Measurements from ENCODE around the gene CFAP54.
A peak's percentile ranks its signal among the peaks of the same experiment; 100 is the strongest.
"Not testable (repeated sequence)": the region's sequence is repeated elsewhere in the genome, so short reads cannot be mapped to it uniquely, and the experiment has no call there.

CFAP54 gene

GRCh38 chr12:96677363-96677762 lies 188.0 kb downstream of the CFAP54 start:
- DNase-seq: no peak
- intact Hi-C loops (cut with DNase I): no loop called here

GRCh38 chr12:96687719-96688118 lies 198.3 kb downstream of the CFAP54 start:
- intact Hi-C loops (cut with DNase I): no loop called here
- no peak for DNase-seq

- no peak for DNase-seq
- intact Hi-C loops (cut with DNase I): no loop called here
These were observed 209.1 kb downstream of the CFAP54 start for GRCh38 chr12:96698521-96698920.

- intact Hi-C loops (cut with DNase I): no loop called here
- no peak for DNase-seq
These were observed 209.6 kb downstream of the CFAP54 start for GRCh38 chr12:96698965-96699364.

- DNase-seq: no peak
- intact Hi-C loops (cut with DNase I): no loop called here
These were observed 212.5 kb downstream of the CFAP54 start for GRCh38 chr12:96701856-96702255.

- intact Hi-C loops (cut with DNase I): no loop called here
- no peak for DNase-seq
These were observed 220.9 kb downstream of the CFAP54 start for GRCh38 chr12:96710127-96710745.

- DNase-seq: no peak
- intact Hi-C loops (cut with DNase I): no loop called here
These were observed 222.0 kb downstream of the CFAP54 start for GRCh38 chr12:96711364-96711763.

- intact Hi-C loops (cut with DNase I): no loop called here
These were observed 224.8 kb downstream of the CFAP54 start for GRCh38 chr12:96714199-96714598.

GRCh38 chr12:96719660-96720362 lies 230.4 kb downstream of the CFAP54 start:
- intact Hi-C loops (cut with DNase I): no loop called here
- DNase-seq: peak in 1 of 42 donors; percentile 5

More at GRCh38 chr12:96714199-96714598, 224.8 kb downstream of the CFAP54 start:
- DNase-seq: no peak

GRCh38 chr12:96720363-96720705 lies 231.0 kb downstream of the CFAP54 start:
- peak in 3 of 42 donors; percentile 4 to 45 (median 16) for DNase-seq
- intact Hi-C loops (cut with DNase I): no loop called here

GRCh38 chr12:96729466-96729865 lies 240.1 kb downstream of the CFAP54 start:
- intact Hi-C loops (cut with DNase I); DNase-seq: not testable (repeated sequence)

GRCh38 chr12:96729886-96730285 lies 240.5 kb downstream of the CFAP54 start:
- intact Hi-C loops (cut with DNase I): no loop called here
- DNase-seq: no peak

- DNase-seq: no peak
- intact Hi-C loops (cut with DNase I): no loop called here
These were observed 254.2 kb downstream of the CFAP54 start for GRCh38 chr12:96743606-96744005.

GRCh38 chr12:96749999-96750398 lies 260.6 kb downstream of the CFAP54 start:
- intact Hi-C loops (cut with DNase I): no loop called here
- no peak for DNase-seq

GRCh38 chr12:96751626-96752025 lies 262.2 kb downstream of the CFAP54 start:
- intact Hi-C loops (cut with DNase I): no loop called here

GRCh38 chr12:96752211-96752610 lies 262.8 kb downstream of the CFAP54 start:
- DNase-seq: no peak
- intact Hi-C loops (cut with DNase I): no loop called here

More at GRCh38 chr12:96751626-96752025, 262.2 kb downstream of the CFAP54 start:
- no peak for DNase-seq

- intact Hi-C loops (cut with DNase I): no loop called here
- no peak for DNase-seq
These were observed 276.9 kb downstream of the CFAP54 start for GRCh38 chr12:96766232-96766631.

- DNase-seq: no peak
- intact Hi-C loops (cut with DNase I): no loop called here
These were observed 280.0 kb downstream of the CFAP54 start for GRCh38 chr12:96769400-96769799.

GRCh38 chr12:96770219-96771102 lies 281.1 kb downstream of the CFAP54 start:
- peak in 17 of 42 donors; percentile 3 to 47 (median 17) for DNase-seq
- intact Hi-C loops (cut with DNase I): no loop called here

- intact Hi-C loops (cut with DNase I): no loop called here
These were observed 283.7 kb downstream of the CFAP54 start for GRCh38 chr12:96773031-96773430.

More at GRCh38 chr12:96773031-96773430, 283.7 kb downstream of the CFAP54 start:
- DNase-seq: no peak

Measured in head of caudate nucleus (tissue), 42 donors.